Heart left ventricle (tissue), 13 donors: ENCODE measurements around the gene C8A.

ENCODE experiments used
- CTCF ChIP-seq, 12 donors: fragments of 200-600 bp; sonication (generic) in 4 of 12; IDR thresholded peaks; one replicate each; pipeline versions ENCODE4 v1.5.0 to v1.8.0; 2018 to 2022; ENCODE audit warnings: antibody characterized with exemption in 12 of 12, mild to moderate bottlenecking in 5 of 12
- POLR2A ChIP-seq, 2 donors: fragments of 450-650 bp; IDR thresholded peaks; one replicate each; pipeline ENCODE4 v1.6.1; 2017; ENCODE audit warnings: antibody characterized with exemption in 2 of 2, mild to moderate bottlenecking in 2 of 2, moderate library complexity in 2 of 2
- donor health status: ischemic (EF 13 %, LVEDD 7.1; RV severe dilation, severe dysfunction).
- donor health status: DM: no; HTN: yes; CAD: no.
- donor health status: DM: no; HTN: no; CAD: no.
- donor health status: ischemic (EF 25% LVEDD 6.9; RV normal size, moderate dysfunction).
- donor health status: ischemic (EF 25% LVEDD 5.7; RV mildly dilated, moderate dysfunction).
- donor health status: ischemic (EF 35%, LVEDD 5.7; RV mildly dilated, moderate dysfunction).
- donor health status: nonischemic (EF 11% LVEDD 7.7; RV severe dilation, severe dysfunction).
- donor health status: DM: yes; HTN: yes; CAD: no.
- donor health status: PGD.
- donor health status: ischemic (EF 29% LVEDD 5.4; RV normal size, mild dysfunction).
- donor health status: nonischemic (EF 23%, LVEDD 6.1; RV moderate dilation, normal function).

- TF ChIP-seq POLR2A (IDR thresholded peaks at IDR 0.05) (no peak), CTCF (IDR thresholded peaks at IDR 0.05) (no peak)
Measured at GRCh38 chr1:56901716-56902115, 47.1 kb downstream of the C8A start.
